Hepatocyte (in vitro differentiated cells): ENCODE results near the gene PHACTR2. TPM values are rescaled to one million over a fixed set of nuclear protein-coding genes. Genes with fewer than 3 reads are reported as not detected.

ENCODE experiments used
- DNase-seq: peaks from one replicate; pipeline ENCODE4 v3.0.0-alpha.2; 2016; ENCODE audit warnings: low spot score
- H2AFZ ChIP-seq: fragments of 200-600 bp; sonication (generic); 2 replicates; pipeline ENCODE4 v1.6.0; 2016; ENCODE audit warnings: antibody characterized with exemption, mild to moderate bottlenecking
- H3K27ac ChIP-seq: fragments of 200-600 bp; sonication (generic); 2 replicates; pipeline ENCODE4 v1.5.1; 2016; ENCODE audit warnings: mild to moderate bottlenecking
- H3K27me3 ChIP-seq: fragments of 200-600 bp; sonication (generic); 2 replicates; pipeline ENCODE4 v1.6.1; 2016
- H3K36me3 ChIP-seq: fragments of 200-600 bp; sonication (generic); replicated peaks from 2 replicates; pipeline ENCODE4 v1.5.1; 2016; ENCODE audit warnings: low read depth; ENCODE audit not compliant: insufficient read depth
- H3K4me1 ChIP-seq: fragments of 200-600 bp; sonication (generic); 2 replicates; pipeline ENCODE4 v1.5.1; 2016; ENCODE audit warnings: mild to moderate bottlenecking, moderate library complexity; ENCODE audit not compliant: insufficient read depth
- H3K4me2 ChIP-seq: fragments of 200-600 bp; sonication (generic); 2 replicates; pipeline ENCODE4 v1.6.0; 2016
- H3K4me3 ChIP-seq: fragments of 200-600 bp; sonication (generic); 2 replicates; pipeline ENCODE4 v1.5.1; 2016; ENCODE audit warnings: mild to moderate bottlenecking
- H3K79me2 ChIP-seq: fragments of 200-600 bp; sonication (generic); 2 replicates; pipeline ENCODE4 v1.6.0; 2017; ENCODE audit warnings: mild to moderate bottlenecking
- H3K9me2 ChIP-seq: fragments of 200-600 bp; sonication (generic); replicated peaks from 2 replicates; pipeline ENCODE4 v1.6.0; 2017; ENCODE audit warnings: mild to moderate bottlenecking; ENCODE audit not compliant: insufficient read depth
- H3K9me3 ChIP-seq: fragments of 200-600 bp; sonication (generic); 2 replicates; pipeline ENCODE4 v1.5.1; 2016; ENCODE audit warnings: low read depth, mild to moderate bottlenecking
- H4K20me1 ChIP-seq: fragments of 200-600 bp; sonication (generic); 2 replicates; pipeline ENCODE4 v1.6.0; 2016; ENCODE audit warnings: mild to moderate bottlenecking; ENCODE audit not compliant: insufficient read depth, poor library complexity, severe bottlenecking
- EZH2 ChIP-seq: fragments of 200-600 bp; sonication (generic); IDR thresholded peaks from 2 replicates; pipeline ENCODE4 v1.6.1; 2016; ENCODE audit warnings: antibody characterized with exemption, mild to moderate bottlenecking, borderline replicate concordance
- EZH2phosphoT487 ChIP-seq: fragments of 200-600 bp; sonication (generic); IDR thresholded peaks from one replicate; pipeline ENCODE4 v1.6.1; 2018; ENCODE audit warnings: antibody characterized with exemption, mild to moderate bottlenecking, low read depth, moderate library complexity; ENCODE audit not compliant: unreplicated experiment, severe bottlenecking
- WGBS: methylation state at CpG from one replicate; pipeline ENCODE4 v1.1.6; 2016; ENCODE audit warnings: low lambda C conversion rate; ENCODE audit errors: missing lambda C conversion rate; 5-methylcytosine and 5-hydroxymethylcytosine counted together
- polyA plus RNA-seq: library from polyadenylated mRNA; unstranded; fragments of >200 nt; fragmentation: Nextera tagmentation; extraction: Ambion mirVana; gene quantifications from 2 replicates; pipeline ENCODE4 v1.2.1, GENCODE V29; 2016
- small RNA-seq: library from RNA; depleted of rRNA; stranded (forward); fragments of <200 nt; gene quantifications from one replicate; pipeline ENCODE3, GENCODE V24; 2014
- total RNA-seq: library from RNA; depleted of rRNA; stranded (reverse); fragments of >200 nt; gene quantifications from 2 replicates; pipeline ENCODE4 v1.2.3, GENCODE V29; 2014
- TF ChIP-seq, protein P1 (sequence below): fragments of 200-600 bp; sonication (generic); IDR thresholded peaks from 2 replicates; pipeline ENCODE4 v1.5.1; 2016; ENCODE audit warnings: antibody characterized with exemption, mild to moderate bottlenecking; ENCODE audit not compliant: poor library complexity

The PHACTR2 gene
- total and polyA plus RNA-seq, 2 experiments from 2014 or later = 86.6 to 111 TPM

DNA sequence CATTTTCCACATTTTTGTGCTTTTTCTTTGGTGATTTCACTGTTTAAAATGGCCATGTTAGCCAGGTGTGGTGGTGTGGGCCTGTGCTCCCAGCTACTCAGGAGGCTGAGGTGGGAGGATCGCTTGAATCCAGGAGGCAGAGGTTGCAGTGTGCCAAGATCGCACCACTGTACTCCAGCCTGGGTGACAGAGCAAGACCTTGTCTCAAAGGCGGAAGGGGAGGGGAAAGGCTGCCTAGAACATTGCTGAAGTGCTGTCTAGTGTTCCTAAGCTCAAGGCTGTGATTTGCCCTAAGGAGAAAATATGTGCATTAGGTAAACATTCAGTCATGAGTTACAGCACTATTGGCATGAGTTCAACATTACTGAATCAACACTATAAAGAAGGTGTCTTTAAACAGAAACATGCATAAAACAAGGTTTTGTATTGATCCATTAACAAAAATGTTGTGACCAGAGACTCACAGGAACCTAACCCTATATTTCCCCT lies 200.6 kb downstream of the PHACTR2 start:
- Histone ChIP-seq H3K79me2 (no peaks in the 10 kb centered on the region), H3K27me3 (no peaks in the 10 kb centered on the region), H2AFZ (no peak overlapping the region), H3K9me3 (no peaks in the 10 kb centered on the region), H3K9me2 (no peaks in the 10 kb centered on the region), H4K20me1 (no peaks in the 10 kb centered on the region), H3K4me2 (no peak overlapping the region), H3K27ac (no peak overlapping the region), H3K4me1 (no peaks in the 10 kb centered on the region), H3K4me3 (no peak overlapping the region), H3K36me3 (no peaks in the 10 kb centered on the region)
- DNase-seq = no peak
- no peak for TF ChIP-seq EZH2
- no peak for TF ChIP-seq EZH2phosphoT487
- TF ChIP-seq, protein P1, sequence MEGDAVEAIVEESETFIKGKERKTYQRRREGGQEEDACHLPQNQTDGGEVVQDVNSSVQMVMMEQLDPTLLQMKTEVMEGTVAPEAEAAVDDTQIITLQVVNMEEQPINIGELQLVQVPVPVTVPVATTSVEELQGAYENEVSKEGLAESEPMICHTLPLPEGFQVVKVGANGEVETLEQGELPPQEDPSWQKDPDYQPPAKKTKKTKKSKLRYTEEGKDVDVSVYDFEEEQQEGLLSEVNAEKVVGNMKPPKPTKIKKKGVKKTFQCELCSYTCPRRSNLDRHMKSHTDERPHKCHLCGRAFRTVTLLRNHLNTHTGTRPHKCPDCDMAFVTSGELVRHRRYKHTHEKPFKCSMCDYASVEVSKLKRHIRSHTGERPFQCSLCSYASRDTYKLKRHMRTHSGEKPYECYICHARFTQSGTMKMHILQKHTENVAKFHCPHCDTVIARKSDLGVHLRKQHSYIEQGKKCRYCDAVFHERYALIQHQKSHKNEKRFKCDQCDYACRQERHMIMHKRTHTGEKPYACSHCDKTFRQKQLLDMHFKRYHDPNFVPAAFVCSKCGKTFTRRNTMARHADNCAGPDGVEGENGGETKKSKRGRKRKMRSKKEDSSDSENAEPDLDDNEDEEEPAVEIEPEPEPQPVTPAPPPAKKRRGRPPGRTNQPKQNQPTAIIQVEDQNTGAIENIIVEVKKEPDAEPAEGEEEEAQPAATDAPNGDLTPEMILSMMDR = no peak
- 94% methylated on average over 3 of the region's 3 CpGs for WGBS

DNA sequence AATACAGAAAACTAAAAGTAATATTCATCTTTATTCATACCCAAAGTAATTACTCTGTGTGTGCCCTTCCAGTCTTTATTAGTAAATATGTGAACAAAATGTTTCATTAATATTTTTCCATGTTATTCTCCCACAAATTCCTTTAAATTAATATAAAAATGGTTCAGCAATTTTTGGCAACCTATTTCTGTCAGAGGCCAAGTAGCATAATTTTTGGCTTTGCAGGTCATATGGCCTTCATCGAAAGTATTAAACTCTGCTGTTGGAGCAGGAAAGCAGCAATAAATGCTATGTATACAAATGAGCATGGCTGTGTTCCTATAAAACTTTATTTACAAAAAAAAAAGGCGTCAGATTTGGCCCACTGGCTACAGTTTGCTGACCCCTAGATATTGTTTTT lies 202.6 kb downstream of the PHACTR2 start:
- no peak overlapping the region for H3K4me2 ChIP-seq
- H3K9me2 ChIP-seq = no peaks in the 10 kb centered on the region
- H3K36me3 ChIP-seq = no peaks in the 10 kb centered on the region
- H3K79me2 ChIP-seq = no peaks in the 10 kb centered on the region
- no peaks in the 10 kb centered on the region for H4K20me1 ChIP-seq
- no peaks in the 10 kb centered on the region for H3K27me3 ChIP-seq
- no peaks in the 10 kb centered on the region for H3K4me1 ChIP-seq
- 84% methylated on average over 2 of the region's 2 CpGs for WGBS
- TF ChIP-seq EZH2 (no peak), EZH2phosphoT487 (no peak)
- TF ChIP-seq, protein P1 = no peak
- no peak overlapping the region for H3K4me3 ChIP-seq
- no peak for DNase-seq
- H2AFZ ChIP-seq = no peak overlapping the region
- H3K27ac ChIP-seq = no peak overlapping the region
- no peaks in the 10 kb centered on the region for H3K9me3 ChIP-seq

Small RNA genes within 50 kb of the gene (small RNA-seq; reads per million reads assigned to genes)
- not detected for gene ZC2HC1B

Other genes starting within 250 kb of the PHACTR2 start
- 3.4 and 4.2 TPM in 2 replicates for gene ADAT2, start 227.3 kb upstream of the PHACTR2 start, total RNA-seq
- 3.1 and 4.8 TPM in 2 replicates for gene ADAT2, start 227.3 kb upstream of the PHACTR2 start, polyA plus RNA-seq
- gene PEX3, start 227.2 kb upstream of the PHACTR2 start, total RNA-seq = 19.0 and 23.2 TPM in 2 replicates
- 23.4 and 24.5 TPM in 2 replicates for gene PEX3, start 227.2 kb upstream of the PHACTR2 start, polyA plus RNA-seq
- 117 TPM in 2 replicates for gene FUCA2, start 166.2 kb upstream of the PHACTR2 start, total RNA-seq
- 141 and 142 TPM in 2 replicates for gene FUCA2, start 166.2 kb upstream of the PHACTR2 start, polyA plus RNA-seq
- gene LTV1, start 165.4 kb downstream of the PHACTR2 start, total RNA-seq = 21.6 and 22.7 TPM in 2 replicates
- 27.8 and 29.1 TPM in 2 replicates for gene LTV1, start 165.4 kb downstream of the PHACTR2 start, polyA plus RNA-seq
- not detected in 2 replicates for gene ZC2HC1B, start 186.5 kb downstream of the PHACTR2 start, total RNA-seq
- not detected in 2 replicates for gene ZC2HC1B, start 186.5 kb downstream of the PHACTR2 start, polyA plus RNA-seq